ENCODE data around the gene FRRS1.

DNA sequence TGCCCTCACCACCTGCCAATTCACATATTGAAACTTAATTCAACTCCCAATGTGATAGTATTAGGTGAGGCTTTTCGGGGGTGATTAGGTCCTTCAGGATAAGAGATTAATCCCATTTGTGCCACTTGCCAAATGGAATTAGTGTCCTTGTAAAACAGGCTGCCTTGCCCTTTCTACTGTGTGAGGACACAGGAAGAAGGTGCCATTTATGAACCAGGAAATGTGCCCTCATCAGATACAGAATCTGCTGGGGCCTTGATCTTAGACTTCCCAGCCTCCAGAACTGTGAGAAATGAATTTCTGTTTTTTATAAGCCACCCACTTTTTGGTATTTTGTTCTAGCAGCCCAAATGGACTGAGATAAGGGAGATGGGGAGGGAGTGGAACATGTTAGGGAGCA is 44.6 kb upstream of the FRRS1 start:
- TF ChIP-seq, protein P1, sequence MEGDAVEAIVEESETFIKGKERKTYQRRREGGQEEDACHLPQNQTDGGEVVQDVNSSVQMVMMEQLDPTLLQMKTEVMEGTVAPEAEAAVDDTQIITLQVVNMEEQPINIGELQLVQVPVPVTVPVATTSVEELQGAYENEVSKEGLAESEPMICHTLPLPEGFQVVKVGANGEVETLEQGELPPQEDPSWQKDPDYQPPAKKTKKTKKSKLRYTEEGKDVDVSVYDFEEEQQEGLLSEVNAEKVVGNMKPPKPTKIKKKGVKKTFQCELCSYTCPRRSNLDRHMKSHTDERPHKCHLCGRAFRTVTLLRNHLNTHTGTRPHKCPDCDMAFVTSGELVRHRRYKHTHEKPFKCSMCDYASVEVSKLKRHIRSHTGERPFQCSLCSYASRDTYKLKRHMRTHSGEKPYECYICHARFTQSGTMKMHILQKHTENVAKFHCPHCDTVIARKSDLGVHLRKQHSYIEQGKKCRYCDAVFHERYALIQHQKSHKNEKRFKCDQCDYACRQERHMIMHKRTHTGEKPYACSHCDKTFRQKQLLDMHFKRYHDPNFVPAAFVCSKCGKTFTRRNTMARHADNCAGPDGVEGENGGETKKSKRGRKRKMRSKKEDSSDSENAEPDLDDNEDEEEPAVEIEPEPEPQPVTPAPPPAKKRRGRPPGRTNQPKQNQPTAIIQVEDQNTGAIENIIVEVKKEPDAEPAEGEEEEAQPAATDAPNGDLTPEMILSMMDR (IDR thresholded peaks at IDR 0.05; ENCODE audit: insufficient read depth, low read length, poor library complexity, severe bottlenecking): no peak
- TF ChIP-seq EZH2phosphoT487 (conservative IDR thresholded peaks at IDR 0.05; ENCODE audit: low read length): no peak
